ENCODE measurements around the gene TTI1.
A peak's percentile ranks its signal among the peaks of the same experiment; 100 is the strongest.

Gene TTI1

GRCh38 chr20:37991157-37991866 is 41.9 kb downstream of the TTI1 start (continued):
- TF ChIP-seq POU6F1 (CRISPR knock-in tag; IDR thresholded peaks at IDR 0.05; ENCODE audit: borderline replicate concordance, low read depth) (no peak), TCF4 (CRISPR knock-in tag; IDR thresholded peaks at IDR 0.05; ENCODE audit: borderline replicate concordance) (no peak), CSRNP3 (CRISPR knock-in tag; IDR thresholded peaks at IDR 0.05) (no peak)

- TF ChIP-seq TCF4 (CRISPR knock-in tag; IDR thresholded peaks at IDR 0.05; ENCODE audit: borderline replicate concordance) = peak; percentile 95
- no peak; the same call in 1 of the 2 replicates for TF ChIP-seq BACH2 (CRISPR knock-in tag; IDR thresholded peaks at IDR 0.05; ENCODE audit: borderline replicate concordance)
- TF ChIP-seq, protein P1, sequence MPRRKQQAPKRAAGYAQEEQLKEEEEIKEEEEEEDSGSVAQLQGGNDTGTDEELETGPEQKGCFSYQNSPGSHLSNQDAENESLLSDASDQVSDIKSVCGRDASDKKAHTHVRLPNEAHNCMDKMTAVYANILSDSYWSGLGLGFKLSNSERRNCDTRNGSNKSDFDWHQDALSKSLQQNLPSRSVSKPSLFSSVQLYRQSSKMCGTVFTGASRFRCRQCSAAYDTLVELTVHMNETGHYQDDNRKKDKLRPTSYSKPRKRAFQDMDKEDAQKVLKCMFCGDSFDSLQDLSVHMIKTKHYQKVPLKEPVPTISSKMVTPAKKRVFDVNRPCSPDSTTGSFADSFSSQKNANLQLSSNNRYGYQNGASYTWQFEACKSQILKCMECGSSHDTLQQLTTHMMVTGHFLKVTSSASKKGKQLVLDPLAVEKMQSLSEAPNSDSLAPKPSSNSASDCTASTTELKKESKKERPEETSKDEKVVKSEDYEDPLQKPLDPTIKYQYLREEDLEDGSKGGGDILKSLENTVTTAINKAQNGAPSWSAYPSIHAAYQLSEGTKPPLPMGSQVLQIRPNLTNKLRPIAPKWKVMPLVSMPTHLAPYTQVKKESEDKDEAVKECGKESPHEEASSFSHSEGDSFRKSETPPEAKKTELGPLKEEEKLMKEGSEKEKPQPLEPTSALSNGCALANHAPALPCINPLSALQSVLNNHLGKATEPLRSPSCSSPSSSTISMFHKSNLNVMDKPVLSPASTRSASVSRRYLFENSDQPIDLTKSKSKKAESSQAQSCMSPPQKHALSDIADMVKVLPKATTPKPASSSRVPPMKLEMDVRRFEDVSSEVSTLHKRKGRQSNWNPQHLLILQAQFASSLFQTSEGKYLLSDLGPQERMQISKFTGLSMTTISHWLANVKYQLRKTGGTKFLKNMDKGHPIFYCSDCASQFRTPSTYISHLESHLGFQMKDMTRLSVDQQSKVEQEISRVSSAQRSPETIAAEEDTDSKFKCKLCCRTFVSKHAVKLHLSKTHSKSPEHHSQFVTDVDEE (CRISPR knock-in tag; IDR thresholded peaks at IDR 0.05) = peak; percentile 83
- 0 out of 2 replicates have a peak, but pooled peaks have one; percentile 16 for TF ChIP-seq ISL1 (CRISPR knock-in tag; IDR thresholded peaks at IDR 0.05)
- ATAC-seq = no peak
Measured at GRCh38 chr20:37990571-37991151, 42.6 kb downstream of the TTI1 start.

GRCh38 chr20:37989601-37990295 is 43.5 kb downstream of the TTI1 start:
- no peak for TF ChIP-seq CSRNP3 (CRISPR knock-in tag; IDR thresholded peaks at IDR 0.05)
- no peak for ATAC-seq

DNA sequence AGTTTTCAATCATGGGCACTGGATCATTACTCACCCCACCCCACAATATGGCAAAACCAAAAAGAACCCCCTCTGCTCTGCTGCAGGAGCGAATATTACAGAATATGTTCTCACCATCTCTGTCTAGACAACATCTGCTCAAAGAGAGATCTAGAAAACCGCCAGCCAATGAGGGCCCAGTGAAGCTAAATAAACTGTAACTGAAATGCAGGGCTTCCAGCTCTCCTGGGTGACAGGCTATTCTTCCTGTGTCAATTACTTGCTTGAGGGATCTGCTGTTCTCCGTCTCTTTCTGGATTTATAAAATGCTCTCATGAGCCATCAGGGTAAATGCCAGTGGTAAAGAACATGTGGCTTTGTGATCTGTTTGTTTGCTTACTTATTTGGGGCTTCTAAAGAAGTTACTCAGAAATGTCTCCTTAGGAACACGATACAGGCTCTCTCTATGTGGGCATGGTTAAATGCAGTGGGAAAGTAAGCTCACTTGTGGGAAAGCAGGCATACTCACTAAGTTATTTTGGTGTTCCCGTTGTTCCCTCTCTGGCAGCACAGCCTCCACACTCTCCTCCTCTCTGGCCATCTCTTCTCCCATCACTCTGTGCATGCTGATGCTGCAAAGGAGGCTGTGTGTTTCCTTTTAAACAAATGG is 44.8 kb downstream of the TTI1 start:
- no peak for ATAC-seq
- TF ChIP-seq ISL1 (CRISPR knock-in tag; IDR thresholded peaks at IDR 0.05) (no peak), OSR1 (CRISPR knock-in tag; IDR thresholded peaks at IDR 0.05) (no peak), RARB (CRISPR knock-in tag; IDR thresholded peaks at IDR 0.05) (no peak), ARNTL (CRISPR knock-in tag; IDR thresholded peaks at IDR 0.05; ENCODE audit: borderline replicate concordance, low read depth) (no peak)

GRCh38 chr20:37987602-37988290 is 45.5 kb downstream of the TTI1 start:
- ATAC-seq = peak; percentile 25; the same call in 1 of the 3 replicates
- TF ChIP-seq, protein P2, sequence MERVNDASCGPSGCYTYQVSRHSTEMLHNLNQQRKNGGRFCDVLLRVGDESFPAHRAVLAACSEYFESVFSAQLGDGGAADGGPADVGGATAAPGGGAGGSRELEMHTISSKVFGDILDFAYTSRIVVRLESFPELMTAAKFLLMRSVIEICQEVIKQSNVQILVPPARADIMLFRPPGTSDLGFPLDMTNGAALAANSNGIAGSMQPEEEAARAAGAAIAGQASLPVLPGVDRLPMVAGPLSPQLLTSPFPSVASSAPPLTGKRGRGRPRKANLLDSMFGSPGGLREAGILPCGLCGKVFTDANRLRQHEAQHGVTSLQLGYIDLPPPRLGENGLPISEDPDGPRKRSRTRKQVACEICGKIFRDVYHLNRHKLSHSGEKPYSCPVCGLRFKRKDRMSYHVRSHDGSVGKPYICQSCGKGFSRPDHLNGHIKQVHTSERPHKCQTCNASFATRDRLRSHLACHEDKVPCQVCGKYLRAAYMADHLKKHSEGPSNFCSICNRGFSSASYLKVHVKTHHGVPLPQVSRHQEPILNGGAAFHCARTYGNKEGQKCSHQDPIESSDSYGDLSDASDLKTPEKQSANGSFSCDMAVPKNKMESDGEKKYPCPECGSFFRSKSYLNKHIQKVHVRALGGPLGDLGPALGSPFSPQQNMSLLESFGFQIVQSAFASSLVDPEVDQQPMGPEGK (CRISPR knock-in tag; IDR thresholded peaks at IDR 0.05; ENCODE audit: borderline replicate concordance) = no peak
- TF ChIP-seq ARNTL (CRISPR knock-in tag; IDR thresholded peaks at IDR 0.05; ENCODE audit: borderline replicate concordance, low read depth) (no peak), CSDC2 (CRISPR knock-in tag; IDR thresholded peaks at IDR 0.05) (no peak)
- TF ChIP-seq, protein P3, sequence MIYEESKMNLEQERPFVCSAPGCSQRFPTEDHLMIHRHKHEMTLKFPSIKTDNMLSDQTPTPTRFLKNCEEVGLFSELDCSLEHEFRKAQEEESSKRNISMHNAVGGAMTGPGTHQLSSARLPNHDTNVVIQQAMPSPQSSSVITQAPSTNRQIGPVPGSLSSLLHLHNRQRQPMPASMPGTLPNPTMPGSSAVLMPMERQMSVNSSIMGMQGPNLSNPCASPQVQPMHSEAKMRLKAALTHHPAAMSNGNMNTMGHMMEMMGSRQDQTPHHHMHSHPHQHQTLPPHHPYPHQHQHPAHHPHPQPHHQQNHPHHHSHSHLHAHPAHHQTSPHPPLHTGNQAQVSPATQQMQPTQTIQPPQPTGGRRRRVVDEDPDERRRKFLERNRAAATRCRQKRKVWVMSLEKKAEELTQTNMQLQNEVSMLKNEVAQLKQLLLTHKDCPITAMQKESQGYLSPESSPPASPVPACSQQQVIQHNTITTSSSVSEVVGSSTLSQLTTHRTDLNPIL (CRISPR knock-in tag; IDR thresholded peaks at IDR 0.05; ENCODE audit: low read depth) = no peak
- TF ChIP-seq, protein P1 (CRISPR knock-in tag; IDR thresholded peaks at IDR 0.05) = peak; percentile 78; the same call in 1 of the 2 replicates
